GM19351 (cell line): ENCODE data around the gene PDS5B.
"Not testable (repeated sequence)": the region's sequence is repeated elsewhere in the genome, so short reads cannot be mapped to it uniquely, and the experiment has no call there.

Experiments used
- ATAC-seq: cut with Tn5 transposase; IDR thresholded peaks from one replicate; pipeline ENCODE4 v1.9.1; 2021; ENCODE audit warnings: mild to moderate bottlenecking, moderate library complexity; ENCODE audit not compliant: unreplicated experiment

PDS5B gene

DNA sequence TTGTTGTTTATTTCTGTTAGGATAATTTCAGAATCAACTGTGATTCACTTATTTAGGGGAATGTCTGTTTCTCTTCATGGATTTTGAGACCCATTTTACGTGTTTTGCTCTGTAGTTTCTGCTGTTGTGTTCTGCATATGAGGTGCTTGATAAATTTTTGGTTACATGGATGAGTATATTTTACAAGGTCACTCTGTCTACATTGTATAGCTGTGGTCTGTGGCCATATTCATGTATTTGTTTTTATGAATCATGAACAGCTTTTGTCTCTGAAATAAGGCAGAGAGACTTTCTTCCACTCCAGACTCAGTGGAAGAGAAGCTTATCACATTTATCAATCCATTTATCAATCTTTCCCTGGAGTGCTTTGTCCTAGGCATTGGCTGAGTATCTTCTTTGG lies 56.6 kb downstream of the PDS5B start:
- no peak for ATAC-seq

DNA sequence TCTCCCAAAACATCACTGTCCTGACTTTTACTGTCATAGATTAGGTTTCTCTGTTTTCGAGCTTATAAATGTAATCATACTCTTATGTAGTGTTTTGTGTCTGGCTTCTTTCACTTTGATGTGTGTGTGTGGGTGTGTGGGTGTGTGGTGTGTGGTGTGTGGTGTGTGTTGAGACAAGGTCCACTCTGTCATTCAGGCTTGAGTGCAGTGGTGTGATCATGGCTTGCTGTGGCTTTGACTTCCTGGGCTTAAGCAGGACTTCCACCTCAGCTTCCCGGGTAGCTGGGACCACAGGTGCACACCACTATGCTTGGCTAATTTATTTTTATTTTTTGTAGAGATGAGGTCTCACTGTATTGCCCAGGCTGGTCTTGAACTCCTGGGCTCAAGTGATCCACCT lies 59.6 kb downstream of the PDS5B start:
- peak; percentile 57 for ATAC-seq

DNA sequence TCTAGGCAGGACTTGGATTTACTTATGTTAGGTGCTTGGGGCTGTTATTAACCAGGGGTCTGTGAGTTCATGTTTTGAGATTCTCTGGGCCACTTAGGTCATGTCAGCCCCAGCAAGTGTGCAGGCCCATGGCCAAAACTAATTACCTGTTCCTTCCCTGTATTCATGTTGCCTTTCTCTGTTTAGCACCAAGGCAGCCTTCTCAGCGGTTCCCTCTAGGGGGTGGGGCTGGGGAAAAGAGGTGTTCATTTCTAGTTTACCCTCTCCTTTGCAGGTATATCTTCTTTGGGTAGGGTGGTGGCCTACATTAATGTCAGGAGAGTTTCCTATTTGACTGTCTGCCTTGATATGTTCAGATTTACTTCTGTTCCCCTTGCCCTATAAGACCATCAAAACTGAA lies 61.7 kb downstream of the PDS5B start:
- ATAC-seq: no peak

DNA sequence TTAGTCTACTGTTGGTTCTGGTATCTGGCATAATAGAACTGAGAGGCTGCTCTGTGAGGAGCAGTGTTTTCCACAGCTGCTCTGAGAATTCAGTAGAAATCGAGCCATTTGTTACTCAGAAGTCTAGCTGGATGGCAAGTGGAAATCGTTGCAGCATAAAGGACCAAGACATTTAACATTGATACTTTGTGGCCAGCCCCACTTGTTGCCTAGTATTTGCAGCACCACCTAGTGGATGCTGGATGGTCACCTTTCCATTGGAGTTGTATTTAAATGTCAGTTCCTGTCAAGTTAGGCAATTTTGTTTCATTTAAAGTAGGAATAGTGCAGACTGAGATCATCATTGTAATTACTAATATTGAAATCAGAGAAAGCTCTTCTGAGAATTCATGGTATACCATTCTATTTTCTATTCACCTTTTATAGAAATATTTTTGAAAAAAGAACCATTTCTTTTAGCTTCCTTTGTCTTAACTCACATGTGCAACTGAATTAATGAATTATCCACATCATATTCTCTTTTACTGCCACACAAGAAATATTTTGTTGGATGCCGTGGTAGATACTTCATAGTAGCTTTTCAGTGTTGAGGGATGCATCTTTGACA lies 64.6 kb downstream of the PDS5B start:
- peak; percentile 75 for ATAC-seq

DNA sequence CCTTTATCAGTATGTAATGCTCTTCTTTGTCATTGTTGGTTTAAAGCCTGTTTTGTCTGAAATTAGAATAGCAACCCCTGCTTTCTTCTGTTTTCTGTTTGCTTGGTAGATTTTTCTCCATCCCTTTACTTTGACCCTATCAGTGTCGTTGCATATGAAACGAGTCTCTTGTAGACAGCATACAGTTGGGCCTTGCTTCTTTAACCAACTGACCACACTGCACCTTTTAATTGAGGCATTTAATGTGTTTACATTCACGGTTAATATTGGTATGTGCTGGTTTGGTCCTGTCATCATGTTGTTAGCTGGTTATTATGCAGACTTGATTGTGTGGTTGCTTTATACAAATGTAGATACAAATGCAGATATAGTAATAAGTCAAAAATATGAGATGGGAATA lies 71.1 kb downstream of the PDS5B start:
- ATAC-seq: no peak

DNA sequence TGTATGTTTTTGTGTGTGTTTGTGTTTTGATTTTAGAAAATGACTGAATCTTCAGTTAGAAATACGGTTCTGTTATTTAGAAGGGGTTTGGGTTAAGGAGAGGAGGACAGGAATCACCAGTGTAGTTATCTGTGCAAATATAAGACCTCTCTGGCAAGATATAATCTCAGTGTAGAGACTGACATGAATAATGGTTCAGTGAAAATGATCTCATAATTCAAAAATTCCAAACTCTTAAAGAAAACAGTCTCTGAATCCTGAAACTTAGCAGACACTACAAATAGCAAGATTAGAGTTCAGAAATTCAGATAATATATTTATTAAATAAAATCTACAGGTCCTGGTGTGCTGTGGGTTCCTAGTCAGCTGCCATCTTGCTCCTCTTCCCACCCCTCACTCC lies 73.5 kb downstream of the PDS5B start:
- no peak for ATAC-seq

DNA sequence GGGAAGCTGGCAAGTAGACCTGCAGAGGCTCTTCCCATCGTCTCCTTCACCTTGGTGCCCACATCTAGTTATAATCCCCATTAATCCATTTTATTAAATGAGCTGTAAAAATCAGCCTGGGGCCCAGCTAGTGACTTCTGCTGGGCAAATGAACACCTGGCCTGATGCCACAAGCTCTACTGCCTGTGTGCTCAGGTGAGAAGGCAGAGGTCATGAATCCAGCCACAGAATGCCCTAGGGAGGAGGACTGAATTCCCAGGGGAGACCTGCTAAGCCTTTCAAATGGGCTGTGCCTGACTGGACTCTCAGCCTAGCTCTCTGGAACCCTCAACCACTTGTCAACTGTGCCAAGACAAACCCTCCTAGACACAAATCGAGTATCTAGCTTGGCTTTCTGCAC lies 74.0 kb downstream of the PDS5B start:
- ATAC-seq: no peak

DNA sequence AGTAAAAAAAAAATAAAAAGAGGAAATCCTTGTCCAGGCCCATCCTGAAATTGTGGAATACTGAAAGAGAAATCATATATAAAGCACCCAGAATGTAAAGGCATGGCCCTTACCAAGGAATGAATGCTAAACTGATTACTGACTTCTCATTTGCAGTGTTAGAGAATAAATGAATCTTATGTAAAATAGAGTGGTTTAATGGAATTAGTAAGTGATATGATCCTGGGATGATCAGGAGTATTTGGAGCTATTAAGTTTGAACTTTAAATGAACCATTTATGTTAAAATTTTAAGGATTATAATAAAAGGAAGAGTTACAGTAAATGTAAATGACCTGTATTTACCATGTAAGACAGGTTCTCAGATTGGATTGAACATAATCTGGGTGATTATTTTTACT lies 75.4 kb downstream of the PDS5B start:
- no peak for ATAC-seq

DNA sequence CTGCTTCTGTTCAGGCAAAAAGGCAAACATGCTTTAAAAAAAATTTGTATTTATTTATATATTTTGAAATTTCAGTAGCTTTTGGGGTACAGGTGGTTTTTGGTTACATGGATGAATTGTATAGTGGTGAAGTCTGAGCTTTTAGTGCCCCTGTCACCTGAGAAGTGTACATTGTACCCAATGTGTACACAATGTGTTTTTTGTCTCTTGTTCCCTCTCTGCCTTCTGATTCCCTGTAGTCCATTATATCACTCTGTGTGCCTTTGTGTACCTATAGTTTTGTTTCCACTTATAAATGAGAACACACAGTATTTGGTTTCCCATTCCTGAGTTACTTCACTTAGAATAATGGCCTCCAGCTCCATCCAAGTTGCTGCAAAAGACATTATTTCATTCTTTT lies 77.4 kb downstream of the PDS5B start:
- no peak for ATAC-seq

DNA sequence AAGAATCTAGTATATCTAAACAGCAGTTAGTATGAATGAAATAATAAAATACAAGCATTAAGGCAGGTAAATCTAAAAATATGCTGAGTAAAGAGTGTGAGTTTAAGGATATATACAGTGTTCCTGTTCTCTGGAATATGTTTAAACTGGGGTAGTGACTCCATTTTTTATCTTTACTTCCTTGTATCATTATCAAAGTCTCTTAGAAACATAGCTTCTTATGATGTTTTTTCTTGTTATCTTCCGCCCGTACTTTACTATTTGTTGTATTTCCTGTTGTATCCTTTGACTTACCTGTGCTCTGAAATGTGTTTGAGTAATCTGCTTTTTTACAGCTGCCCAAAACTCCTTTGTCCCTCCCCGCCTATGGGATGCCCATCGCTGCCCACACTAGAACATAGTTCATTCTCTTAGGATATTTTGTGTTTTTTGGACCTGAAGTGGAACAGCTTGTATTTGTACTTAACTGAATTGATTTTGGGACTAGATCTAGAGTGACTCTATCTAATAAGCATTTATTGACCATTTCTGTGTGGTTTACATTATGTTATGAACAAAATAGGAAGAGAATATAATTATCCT lies 80.8 kb downstream of the PDS5B start:
- ATAC-seq: no peak

DNA sequence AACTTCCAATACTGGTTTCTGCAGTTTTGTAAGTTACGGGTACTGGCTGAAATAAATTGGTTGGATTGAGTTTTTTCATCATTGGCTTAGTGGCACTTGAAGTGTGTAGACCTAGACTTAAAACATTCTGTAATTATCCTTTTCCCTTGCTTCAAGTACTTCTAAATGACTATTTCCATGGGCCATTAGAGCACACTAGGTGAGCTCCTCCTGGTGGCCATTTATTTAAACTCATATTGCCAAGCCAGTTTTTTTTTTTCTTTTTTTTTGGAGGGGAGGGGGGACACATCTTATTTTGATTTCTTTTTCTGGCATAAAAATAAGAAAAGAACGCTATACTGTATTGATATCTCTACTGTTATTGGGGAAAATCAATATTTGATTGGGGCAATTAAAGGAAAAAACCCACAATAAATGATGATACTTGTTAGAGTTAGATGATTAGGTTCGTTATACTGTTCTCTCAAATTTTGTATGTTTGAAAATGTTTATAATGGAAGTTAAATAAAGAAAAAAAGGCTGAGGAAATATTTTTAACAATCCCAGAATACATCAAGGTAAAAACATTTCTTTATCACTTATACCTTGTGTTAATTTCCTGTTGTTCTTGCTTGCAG lies 82.9 kb downstream of the PDS5B start:
- ATAC-seq: no peak

DNA sequence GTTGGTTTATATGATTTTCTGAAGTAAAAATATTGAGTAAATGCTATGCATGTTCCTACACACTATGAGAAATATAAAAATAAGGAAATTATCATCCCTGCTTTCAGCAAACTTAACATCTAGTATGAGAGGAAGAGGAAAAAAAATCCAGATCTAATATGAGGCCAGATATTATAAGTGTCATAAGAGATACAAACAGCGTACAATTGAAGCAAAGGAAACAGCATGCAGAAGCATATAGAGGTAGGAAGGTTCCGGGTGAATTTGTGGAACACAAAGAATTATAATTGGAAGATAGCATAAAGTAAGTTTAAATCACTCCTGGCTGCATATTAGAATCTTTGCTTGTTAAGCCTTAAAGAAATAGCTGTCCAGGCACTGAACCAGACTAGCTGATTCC lies 88.3 kb downstream of the PDS5B start:
- no peak for ATAC-seq

DNA sequence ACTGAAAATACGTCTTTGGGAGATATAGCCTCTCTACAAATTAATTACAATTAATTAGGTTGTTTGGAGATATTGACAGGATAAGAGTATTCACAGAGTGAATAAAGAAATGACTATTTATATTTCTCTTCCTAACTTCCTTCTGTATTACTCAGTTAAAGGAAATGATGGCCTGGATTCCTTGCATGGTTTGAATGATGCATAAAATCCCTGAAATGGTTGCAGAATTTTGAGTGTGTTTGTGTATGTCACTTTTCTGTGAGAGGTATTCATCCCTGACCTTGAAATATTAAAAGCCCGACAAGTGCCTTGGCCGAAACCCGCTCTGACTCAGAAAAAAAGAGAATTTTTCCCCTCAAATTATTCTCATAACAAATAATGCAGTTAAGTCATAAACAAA lies 90.0 kb downstream of the PDS5B start:
- ATAC-seq: no peak

DNA sequence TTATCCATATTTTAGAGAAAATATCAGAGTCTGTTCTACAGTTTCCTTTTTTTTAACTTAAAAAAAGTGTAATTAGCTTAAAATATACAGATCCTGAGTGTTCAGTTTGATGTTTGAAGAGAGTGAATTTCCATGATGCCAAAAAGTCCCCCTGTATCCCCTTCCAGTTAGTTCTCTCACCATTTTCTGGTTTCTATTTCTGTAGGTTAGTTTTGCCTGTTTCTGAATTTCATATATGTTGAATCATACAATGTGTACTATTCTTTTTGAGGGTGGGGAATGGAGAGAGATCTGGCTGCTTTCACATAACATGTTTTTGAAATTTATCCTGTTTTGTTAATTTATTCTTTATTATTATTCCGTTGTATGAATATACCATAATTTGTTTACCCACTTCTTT lies 95.9 kb downstream of the PDS5B start:
- ATAC-seq: no peak

DNA sequence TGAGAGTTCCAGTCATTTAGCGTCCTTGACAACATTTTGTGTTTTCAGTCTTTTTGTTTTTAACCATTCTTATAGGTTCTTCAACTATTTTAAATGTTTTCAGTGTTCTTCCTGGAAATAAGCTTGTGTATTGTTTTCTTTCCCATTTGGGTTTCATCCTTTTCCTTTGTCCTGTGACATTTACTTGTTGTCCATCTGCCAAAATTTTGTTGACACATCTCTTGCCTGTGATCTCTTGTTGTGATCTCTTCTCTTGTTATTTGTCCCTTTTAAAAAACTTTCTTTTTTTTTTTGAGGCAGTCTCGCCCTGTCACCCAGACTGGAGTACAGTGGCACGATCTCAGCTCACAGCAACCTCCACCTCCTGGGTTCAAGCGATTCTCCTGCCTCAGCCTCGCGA lies 96.5 kb downstream of the PDS5B start:
- no peak for ATAC-seq

DNA sequence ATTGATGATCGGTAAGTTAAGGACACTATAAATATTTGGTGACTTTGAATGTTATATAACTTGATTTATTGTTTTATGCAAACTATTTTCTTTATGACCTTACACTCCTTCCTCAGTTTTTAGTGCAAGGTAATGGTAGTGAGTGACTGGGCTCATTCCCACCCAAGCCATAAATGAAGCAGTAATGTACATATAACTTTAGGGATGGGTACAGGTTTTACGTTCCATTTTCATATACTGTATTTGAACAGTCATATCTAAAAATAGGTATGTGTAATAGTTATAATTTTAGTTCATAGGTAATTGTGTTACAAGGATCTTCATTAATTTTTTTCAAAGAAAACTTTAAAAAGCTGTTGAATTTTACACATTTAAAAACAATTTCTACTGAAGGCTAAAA lies 101.0 kb downstream of the PDS5B start:
- no peak for ATAC-seq

DNA sequence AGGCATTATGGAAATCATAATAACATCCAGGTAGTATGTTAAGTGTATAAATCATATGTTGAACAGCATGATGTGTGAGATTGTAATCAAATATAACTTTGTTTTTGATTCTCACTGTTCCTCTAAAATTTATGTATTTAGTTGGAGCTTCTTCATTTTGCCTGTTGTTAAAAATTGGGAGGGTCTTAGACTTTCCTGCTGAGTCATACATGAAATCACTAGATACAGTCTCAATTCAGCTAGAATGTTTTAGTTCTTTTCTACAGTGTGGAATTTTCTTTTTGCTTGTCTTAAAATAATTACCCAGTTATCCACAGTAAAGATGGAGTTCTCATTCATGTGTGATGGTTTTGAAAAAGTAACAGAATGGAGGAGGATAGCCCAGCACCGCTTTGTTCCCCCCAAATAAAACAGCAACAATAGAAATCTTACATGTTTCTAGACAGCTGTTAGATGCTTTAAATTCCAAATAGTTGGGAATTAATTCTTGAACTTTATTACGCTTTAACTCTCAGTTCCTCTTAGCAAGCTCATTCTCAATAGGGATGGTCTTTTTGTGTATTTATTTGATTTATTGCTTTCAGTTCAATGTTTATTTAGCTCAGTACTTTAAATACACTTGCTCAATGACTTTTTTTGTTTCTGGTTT lies 109.5 kb downstream of the PDS5B start:
- ATAC-seq: no peak

DNA sequence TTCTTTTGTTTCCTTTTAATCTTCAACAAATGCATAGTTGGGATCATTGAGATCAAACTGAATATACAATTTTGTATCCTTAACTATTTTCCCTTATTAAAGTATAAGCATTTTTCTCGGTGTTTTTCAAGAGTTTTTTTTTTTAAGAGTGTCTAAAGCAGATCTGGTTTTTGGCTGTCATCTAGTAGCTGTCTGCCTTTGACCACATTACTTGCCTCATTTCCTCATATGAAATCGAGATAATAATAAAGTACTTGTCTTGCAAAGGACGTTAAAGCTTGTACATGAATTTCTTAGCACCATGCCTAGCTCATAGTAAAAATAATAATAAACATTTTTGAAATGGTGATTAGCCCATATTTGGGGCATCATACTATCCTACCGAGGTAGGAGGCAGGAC lies 121.2 kb downstream of the PDS5B start:
- ATAC-seq: no peak

DNA sequence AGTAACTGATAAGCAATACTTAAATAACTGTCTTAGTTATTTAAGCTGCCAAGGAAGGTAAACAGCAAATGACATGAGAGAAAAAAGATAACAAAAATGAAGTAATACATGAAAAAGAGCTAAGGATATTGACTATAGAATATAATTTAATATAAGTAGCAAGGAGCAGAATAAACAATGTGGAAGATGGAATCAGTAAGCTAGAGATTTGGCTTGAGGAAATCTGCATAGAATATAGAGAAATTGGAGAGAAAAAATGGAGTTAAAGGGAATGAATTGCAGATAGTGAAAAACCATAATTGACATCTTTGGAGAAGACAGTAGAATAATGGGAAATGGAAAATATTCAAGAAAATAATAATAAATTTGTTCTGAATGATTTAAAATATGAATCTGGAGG lies 127.1 kb downstream of the PDS5B start:
- no peak for ATAC-seq

DNA sequence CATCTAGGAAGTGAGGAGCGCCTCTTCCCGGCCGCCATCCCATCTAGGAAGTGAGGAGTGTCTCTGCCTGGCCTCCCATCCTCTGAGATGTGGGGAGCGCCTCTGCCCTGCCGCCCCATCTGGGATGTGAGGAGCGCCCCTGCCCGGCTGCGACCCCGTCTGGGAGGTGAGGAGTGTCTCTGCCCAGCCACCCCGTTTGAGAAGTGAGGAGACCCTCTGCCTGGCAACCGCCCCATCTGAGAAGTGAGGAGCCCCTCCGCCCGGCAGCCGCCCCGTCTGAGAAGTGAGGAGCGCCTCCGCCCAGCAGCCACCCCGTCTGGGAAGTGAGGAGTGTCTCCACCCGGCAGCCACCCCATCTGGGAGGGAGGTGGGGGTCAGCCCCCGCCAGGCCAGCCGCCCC lies 129.9 kb downstream of the PDS5B start:
- ATAC-seq: not testable (repeated sequence)

DNA sequence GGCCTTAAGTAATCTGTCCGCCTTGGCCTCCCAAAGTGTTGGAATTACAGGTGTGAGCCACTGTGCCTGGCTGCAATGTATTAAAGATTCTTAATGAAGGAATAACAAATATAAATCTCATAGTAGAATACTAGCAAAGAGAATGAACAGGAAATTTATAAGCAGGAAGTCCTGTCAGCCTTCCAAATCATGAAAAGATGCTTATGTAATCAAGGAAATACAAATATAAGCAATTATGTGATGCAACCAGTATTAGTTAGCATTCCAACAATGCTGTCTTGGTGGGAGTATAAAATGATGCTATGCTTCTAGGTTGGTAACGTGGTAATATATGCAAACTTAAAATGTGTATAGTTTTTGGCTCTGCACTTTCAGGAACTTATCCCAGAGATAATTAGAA lies 133.8 kb downstream of the PDS5B start:
- ATAC-seq: no peak
